A549 (cell line): ENCODE data around the gene KLHL29.

Experiments
- CEBPB ChIP-seq, 2 experiments: fragments of >200 bp in 1 of 2; sonication (Bioruptor Twin) in 1 of 2; formaldehyde crosslinking in 1 of 2; IDR thresholded peaks; 2 replicates each; pipeline ENCODE4 v1.6.1; 2012 to 2016
- CHD2 ChIP-seq: fragments of 150-350 bp; IDR thresholded peaks from 2 replicates; pipeline ENCODE4 v1.6.1; 2014; ENCODE audit warnings: low read length; ENCODE audit not compliant: partially characterized antibody
- EHMT2 ChIP-seq: fragments of 200-600 bp; sonication (generic); IDR thresholded peaks from 2 replicates; pipeline ENCODE4 v1.6.1; 2016; ENCODE audit warnings: antibody characterized with exemption, low read depth, mild to moderate bottlenecking, moderate library complexity
- EP300 ChIP-seq, 2 experiments: fragments of >200 bp; sonication (Bioruptor Twin); formaldehyde crosslinking; IDR thresholded peaks; 2 replicates in 1 of 2; 3 replicates in 1 of 2; pipeline ENCODE4 v1.6.1; 2016 to 2017
- JUNB ChIP-seq: fragments of >200 bp; sonication (Bioruptor Twin); formaldehyde crosslinking; IDR thresholded peaks from 2 replicates; pipeline ENCODE4 v1.6.1; 2016
- NPAS2 ChIP-seq: fragments of 250-450 bp; sonication (Bioruptor Pico); IDR thresholded peaks from 2 replicates; pipeline ENCODE4 v1.8.0; 2022; ENCODE audit warnings: mild to moderate bottlenecking, moderate library complexity, borderline replicate concordance
- PHF8 ChIP-seq: fragments of 200-600 bp; sonication (generic); IDR thresholded peaks from 2 replicates; pipeline ENCODE4 v1.6.1; 2016; ENCODE audit warnings: low read depth, mild to moderate bottlenecking, antibody characterized with exemption, moderate library complexity, borderline replicate concordance
- POLR2A ChIP-seq: IDR thresholded peaks from 2 replicates; pipeline ENCODE4 v1.6.1; 2012; ENCODE audit warnings: mild to moderate bottlenecking, low read length
- SREBF2 ChIP-seq: fragments of 450-650 bp; IDR thresholded peaks from 2 replicates; pipeline ENCODE4 v1.6.1; 2014; ENCODE audit warnings: mild to moderate bottlenecking, moderate library complexity
- TF ChIP-seq, protein P1 (sequence below): fragments of >200 bp; sonication (Bioruptor Twin); formaldehyde crosslinking; IDR thresholded peaks from 3 replicates; pipeline ENCODE4 v1.5.1; 2016
- TF ChIP-seq, protein P2 (sequence below): fragments of 250-450 bp; sonication (Bioruptor Pico); IDR thresholded peaks from 2 replicates; pipeline ENCODE4 v1.5.0; 2021; ENCODE audit warnings: mild to moderate bottlenecking, moderate library complexity, borderline replicate concordance
- TF ChIP-seq, protein P3 (sequence below): fragments of 200-600 bp; sonication (generic); IDR thresholded peaks from 2 replicates; pipeline ENCODE4 v1.6.1; 2016; ENCODE audit warnings: antibody characterized with exemption, mild to moderate bottlenecking, moderate library complexity
- TF ChIP-seq, protein P4 (sequence below): fragments of 450-650 bp; IDR thresholded peaks from 2 replicates; pipeline ENCODE4 v1.6.1; 2014; ENCODE audit warnings: antibody characterized with exemption

DNA sequence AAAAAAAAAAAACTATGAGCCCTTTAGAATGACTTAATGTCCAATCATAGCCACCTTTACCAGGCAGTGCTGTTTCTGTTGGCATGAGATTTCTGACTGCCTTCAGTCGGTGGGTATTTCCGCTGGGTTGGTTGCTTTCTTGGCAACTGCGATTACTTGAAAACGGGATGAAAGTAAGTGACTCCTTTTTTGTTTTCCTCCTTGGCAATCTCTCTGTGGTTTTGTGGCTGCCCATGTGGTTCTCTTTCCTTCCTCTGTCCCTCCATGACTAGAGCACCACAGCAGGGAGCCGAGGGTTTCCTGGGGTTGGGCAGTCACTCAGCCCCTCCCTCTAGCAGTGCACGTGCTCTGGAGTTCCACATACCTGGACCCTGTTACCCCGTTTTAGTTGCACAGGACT is 112.1 kb downstream of the KLHL29 start:
- no peak for TF ChIP-seq PHF8
- TF ChIP-seq, protein P1, sequence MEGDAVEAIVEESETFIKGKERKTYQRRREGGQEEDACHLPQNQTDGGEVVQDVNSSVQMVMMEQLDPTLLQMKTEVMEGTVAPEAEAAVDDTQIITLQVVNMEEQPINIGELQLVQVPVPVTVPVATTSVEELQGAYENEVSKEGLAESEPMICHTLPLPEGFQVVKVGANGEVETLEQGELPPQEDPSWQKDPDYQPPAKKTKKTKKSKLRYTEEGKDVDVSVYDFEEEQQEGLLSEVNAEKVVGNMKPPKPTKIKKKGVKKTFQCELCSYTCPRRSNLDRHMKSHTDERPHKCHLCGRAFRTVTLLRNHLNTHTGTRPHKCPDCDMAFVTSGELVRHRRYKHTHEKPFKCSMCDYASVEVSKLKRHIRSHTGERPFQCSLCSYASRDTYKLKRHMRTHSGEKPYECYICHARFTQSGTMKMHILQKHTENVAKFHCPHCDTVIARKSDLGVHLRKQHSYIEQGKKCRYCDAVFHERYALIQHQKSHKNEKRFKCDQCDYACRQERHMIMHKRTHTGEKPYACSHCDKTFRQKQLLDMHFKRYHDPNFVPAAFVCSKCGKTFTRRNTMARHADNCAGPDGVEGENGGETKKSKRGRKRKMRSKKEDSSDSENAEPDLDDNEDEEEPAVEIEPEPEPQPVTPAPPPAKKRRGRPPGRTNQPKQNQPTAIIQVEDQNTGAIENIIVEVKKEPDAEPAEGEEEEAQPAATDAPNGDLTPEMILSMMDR = no peak
- no peak for TF ChIP-seq CEBPB (IDR thresholded peaks at IDR 0.05)
- no peak for TF ChIP-seq JUNB
- no peak for TF ChIP-seq EHMT2
- no peak for TF ChIP-seq NPAS2 (CRISPR knock-in tag)
- TF ChIP-seq CHD2 = no peak
- no peak for TF ChIP-seq SREBF2
- TF ChIP-seq EP300 (IDR thresholded peaks at IDR 0.05) = no peak
- no peak for TF ChIP-seq POLR2A
- TF ChIP-seq, protein P2, sequence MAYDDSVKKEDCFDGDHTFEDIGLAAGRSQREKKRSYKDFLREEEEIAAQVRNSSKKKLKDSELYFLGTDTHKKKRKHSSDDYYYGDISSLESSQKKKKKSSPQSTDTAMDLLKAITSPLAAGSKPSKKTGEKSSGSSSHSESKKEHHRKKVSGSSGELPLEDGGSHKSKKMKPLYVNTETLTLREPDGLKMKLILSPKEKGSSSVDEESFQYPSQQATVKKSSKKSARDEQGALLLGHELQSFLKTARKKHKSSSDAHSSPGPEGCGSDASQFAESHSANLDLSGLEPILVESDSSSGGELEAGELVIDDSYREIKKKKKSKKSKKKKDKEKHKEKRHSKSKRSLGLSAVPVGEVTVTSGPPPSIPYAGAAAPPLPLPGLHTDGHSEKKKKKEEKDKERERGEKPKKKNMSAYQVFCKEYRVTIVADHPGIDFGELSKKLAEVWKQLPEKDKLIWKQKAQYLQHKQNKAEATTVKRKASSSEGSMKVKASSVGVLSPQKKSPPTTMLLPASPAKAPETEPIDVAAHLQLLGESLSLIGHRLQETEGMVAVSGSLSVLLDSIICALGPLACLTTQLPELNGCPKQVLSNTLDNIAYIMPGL (CRISPR knock-in tag) = no peak
- TF ChIP-seq, protein P3, sequence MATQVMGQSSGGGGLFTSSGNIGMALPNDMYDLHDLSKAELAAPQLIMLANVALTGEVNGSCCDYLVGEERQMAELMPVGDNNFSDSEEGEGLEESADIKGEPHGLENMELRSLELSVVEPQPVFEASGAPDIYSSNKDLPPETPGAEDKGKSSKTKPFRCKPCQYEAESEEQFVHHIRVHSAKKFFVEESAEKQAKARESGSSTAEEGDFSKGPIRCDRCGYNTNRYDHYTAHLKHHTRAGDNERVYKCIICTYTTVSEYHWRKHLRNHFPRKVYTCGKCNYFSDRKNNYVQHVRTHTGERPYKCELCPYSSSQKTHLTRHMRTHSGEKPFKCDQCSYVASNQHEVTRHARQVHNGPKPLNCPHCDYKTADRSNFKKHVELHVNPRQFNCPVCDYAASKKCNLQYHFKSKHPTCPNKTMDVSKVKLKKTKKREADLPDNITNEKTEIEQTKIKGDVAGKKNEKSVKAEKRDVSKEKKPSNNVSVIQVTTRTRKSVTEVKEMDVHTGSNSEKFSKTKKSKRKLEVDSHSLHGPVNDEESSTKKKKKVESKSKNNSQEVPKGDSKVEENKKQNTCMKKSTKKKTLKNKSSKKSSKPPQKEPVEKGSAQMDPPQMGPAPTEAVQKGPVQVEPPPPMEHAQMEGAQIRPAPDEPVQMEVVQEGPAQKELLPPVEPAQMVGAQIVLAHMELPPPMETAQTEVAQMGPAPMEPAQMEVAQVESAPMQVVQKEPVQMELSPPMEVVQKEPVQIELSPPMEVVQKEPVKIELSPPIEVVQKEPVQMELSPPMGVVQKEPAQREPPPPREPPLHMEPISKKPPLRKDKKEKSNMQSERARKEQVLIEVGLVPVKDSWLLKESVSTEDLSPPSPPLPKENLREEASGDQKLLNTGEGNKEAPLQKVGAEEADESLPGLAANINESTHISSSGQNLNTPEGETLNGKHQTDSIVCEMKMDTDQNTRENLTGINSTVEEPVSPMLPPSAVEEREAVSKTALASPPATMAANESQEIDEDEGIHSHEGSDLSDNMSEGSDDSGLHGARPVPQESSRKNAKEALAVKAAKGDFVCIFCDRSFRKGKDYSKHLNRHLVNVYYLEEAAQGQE = no peak
- TF ChIP-seq, protein P4, sequence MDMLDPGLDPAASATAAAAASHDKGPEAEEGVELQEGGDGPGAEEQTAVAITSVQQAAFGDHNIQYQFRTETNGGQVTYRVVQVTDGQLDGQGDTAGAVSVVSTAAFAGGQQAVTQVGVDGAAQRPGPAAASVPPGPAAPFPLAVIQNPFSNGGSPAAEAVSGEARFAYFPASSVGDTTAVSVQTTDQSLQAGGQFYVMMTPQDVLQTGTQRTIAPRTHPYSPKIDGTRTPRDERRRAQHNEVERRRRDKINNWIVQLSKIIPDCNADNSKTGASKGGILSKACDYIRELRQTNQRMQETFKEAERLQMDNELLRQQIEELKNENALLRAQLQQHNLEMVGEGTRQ = no peak
